M059J (cell line): ENCODE data around the gene KCNT1. TPM values are rescaled to one million over a fixed set of nuclear protein-coding genes. Genes with fewer than 3 reads are reported as not detected.
"Not testable (repeated sequence)": the region's sequence is repeated elsewhere in the genome, so short reads cannot be mapped to it uniquely, and the experiment has no call there.

Experiments
- DNase-seq: peaks from one replicate; pipeline ENCODE4 v3.0.0-alpha.2; 2012; ENCODE audit warnings: low read depth
- total RNA-seq: library from RNA; depleted of rRNA; stranded (reverse); fragments of >200 nt; shearing (Covaris generic); gene quantifications from 2 replicates; pipeline ENCODE4 v1.2.3, GENCODE V29; 2014

Gene KCNT1
- total RNA-seq, 1 experiment from 2014 or later: not detected

- DNase-seq: not testable (repeated sequence)
Observed at GRCh38 chr9:135672786-135673185, 29.2 kb upstream of the KCNT1 start.

- DNase-seq: no peak
Observed at GRCh38 chr9:135673941-135674340, 28.0 kb upstream of the KCNT1 start.

GRCh38 chr9:135674977-135675376 lies 27.0 kb upstream of the KCNT1 start:
- no peak for DNase-seq

DNA sequence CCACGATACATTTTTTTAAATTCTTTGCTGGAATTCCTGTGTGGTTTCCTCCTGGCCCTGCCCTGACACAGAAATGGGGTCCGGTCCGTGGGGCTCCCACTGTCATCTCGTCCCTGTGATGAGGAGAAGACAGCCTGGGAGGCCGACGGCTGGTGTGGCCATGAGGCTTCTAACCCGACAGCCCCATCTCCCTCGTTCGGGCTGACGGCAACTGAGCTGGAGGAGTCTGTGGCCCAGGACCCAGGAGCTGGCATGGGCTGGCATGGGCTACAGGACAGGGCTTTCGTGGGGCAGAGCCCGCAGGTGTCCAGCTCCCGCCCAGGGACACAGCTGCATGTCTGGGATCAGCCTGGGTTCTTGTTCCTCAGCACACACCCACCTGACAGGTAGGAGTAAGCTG lies 25.1 kb upstream of the KCNT1 start:
- DNase-seq: no peak

GRCh38 chr9:135677641-135678168 lies 24.3 kb upstream of the KCNT1 start:
- DNase-seq: no peak

DNA sequence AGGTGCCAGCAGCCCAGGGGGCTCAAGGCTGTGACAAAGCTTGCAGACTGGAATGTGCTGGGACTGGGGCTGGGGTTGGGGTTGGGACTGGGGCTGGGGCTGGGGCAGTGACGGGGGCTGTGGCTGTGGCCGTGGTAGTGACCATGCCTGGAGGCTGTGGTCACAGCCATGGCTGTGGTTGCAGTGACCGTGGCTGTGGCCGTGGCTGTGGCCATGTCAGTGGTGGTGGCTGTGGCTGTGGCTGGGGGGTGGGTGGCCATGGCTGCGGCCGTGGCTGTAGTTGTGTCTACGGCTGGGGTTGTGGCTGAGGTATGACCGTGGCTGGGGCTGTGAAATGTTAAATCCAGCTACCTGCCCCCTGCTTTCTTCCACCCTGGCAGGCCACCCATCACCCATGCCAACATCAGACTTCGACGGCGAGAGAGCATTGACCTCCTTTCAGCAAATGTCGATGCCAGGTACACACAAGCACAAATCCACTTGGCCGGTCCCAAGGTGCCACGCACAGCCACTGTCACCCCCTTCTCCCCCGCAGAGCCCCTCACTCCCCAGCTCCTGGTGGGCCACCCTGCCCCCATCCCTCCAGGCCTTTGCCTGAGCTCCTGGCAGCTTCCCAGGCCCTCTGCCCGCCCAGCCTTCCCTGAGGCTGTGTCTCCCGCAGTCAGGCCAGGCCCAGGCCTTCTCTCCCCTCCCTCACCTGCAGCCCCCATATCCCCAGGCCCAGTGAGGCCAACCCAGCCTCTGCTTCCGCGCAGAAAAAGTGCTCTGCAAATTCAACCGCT lies 23.6 kb upstream of the KCNT1 start:
- DNase-seq: no peak

GRCh38 chr9:135680056-135680455 lies 21.9 kb upstream of the KCNT1 start:
- no peak for DNase-seq

- DNase-seq: no peak
Observed at GRCh38 chr9:135681161-135681560, 20.8 kb upstream of the KCNT1 start.

DNA sequence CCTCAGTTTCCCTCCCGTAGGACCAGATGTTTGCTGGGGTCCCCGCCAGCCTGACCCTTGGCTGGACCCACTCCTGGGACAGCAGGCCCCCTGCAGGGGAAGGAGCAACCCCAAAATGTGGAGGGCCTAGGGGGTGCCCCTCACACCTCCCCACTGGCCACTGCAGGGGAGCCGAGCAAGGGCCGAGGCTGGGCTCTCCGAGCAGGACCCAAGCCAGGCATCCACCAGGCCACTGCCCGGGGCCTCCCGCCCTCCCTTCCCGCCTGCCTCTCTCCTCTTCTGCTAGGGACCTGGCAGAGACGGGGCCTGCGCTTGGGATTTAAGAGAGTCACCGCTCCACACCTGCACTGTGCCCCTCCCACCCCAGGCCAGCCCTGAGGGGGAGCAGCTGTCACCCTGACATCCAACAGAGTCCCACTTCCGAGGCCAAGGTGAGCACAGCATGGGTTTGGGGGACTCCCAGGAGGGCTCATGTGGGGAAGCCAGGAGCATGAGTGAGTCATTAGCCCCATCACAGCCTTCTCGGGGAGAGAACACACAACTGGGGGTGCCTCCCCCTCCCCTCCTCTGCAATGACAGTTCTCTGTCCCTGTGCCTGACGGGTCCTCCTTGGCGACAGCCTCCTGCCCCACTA lies 18.5 kb upstream of the KCNT1 start:
- DNase-seq: no peak

GRCh38 chr9:135684691-135685090 lies 17.3 kb upstream of the KCNT1 start:
- DNase-seq: no peak

- DNase-seq: no peak
Observed at GRCh38 chr9:135687216-135687615, 14.8 kb upstream of the KCNT1 start.

GRCh38 chr9:135689011-135689410 lies 13.0 kb upstream of the KCNT1 start:
- DNase-seq: no peak

DNA sequence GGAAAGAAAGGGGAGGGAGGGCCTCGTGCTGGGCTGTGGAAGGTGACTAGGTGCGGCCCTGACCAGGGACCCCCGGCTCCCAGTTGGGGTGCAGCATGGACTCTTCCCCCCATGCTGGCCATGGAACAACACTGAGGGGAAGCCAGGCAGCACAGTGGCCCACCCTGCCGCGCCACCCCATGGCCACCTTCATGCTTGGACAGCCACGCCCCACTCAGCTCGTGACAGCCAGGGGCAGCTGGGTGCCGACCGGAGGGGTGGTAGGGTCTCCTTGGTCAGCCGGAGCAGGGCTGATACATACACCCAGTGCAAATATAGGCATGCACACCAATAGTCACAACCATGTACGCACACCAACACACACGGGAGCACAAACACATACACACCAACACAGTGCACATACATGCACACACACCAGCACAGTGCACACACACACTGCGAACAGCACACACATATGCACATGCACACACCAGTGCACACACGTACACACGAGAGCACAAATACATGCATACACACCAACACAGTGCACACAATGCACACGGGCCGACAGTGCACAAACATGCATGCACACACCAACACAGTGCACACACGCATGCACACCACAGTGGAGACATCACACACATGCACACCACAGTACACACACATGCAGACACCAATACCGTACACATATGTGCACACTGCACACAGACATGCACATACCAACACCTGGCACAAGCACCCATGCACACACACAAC lies 11.0 kb upstream of the KCNT1 start:
- no peak for DNase-seq

- DNase-seq: no peak
Observed at GRCh38 chr9:135692410-135692809, 9.6 kb upstream of the KCNT1 start.

- DNase-seq: no peak
Observed at GRCh38 chr9:135693265-135693664, 8.7 kb upstream of the KCNT1 start.

DNA sequence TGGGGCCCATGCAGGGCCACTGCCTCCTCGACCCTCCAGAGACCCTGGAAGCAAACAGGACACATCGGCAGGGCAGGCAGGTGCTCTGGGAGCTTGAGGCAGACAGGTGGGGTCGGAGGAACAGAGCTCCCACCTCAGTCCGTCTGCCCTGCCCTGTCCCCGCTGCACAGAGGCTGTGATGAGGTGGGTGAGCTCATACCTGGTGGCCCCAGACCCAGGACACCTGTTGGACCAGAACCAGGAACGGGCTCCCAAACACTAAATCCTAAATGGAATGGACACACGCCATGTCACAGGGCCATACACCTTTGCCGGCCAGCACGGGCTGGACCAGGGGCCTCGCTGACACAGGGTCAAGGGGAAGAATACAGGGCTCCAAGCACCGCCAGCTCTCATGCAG lies 8.2 kb upstream of the KCNT1 start:
- DNase-seq: no peak

DNA sequence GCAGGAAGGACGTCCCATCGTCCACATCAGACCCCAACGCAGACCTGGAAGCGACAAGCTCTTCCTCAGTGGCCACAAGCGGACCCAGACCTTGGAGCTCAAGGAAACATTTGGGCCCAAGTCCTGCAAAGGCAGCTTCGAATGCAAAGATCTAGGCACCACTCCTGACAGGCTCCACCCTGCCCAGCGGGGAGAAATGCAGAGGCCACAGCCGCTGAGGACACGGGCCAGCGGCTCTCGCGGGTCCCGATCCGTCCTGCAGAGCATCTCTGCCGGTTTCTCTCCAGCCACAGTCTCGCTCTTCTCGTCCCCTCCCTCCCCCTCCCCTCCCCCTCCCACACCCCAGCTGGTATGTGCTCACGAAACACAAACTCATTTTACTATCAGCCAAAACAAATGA lies 7.6 kb upstream of the KCNT1 start:
- DNase-seq: no peak

- no peak for DNase-seq
Observed at GRCh38 chr9:135695036-135695435, 6.9 kb upstream of the KCNT1 start.

GRCh38 chr9:135695642-135696041 lies 6.3 kb upstream of the KCNT1 start:
- DNase-seq: no peak

GRCh38 chr9:135696446-135696845 lies 5.5 kb upstream of the KCNT1 start:
- DNase-seq: no peak

- DNase-seq: no peak
Observed at GRCh38 chr9:135697226-135697625, 4.8 kb upstream of the KCNT1 start.

DNA sequence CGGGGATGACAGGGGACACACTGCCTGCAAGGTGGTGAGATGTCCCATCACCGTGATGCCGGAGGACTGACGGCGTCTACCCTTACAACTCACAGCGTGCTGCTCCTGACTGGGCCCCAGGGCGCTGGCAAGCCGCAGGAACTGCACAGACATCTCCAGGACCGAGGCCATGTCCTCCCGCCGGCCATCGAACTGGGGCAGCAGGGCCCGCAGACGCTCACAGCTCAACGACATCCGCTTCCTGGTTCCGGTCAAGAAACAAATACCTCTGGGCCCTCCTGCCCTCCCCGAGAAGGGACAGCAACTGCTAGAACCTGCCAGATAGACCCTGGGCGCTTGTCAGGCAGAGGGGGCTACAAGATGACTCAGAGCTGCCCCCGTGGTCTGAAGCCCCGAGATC lies 3.7 kb upstream of the KCNT1 start:
- DNase-seq: no peak

GRCh38 chr9:135698767-135699166 lies 3.2 kb upstream of the KCNT1 start:
- no peak for DNase-seq
